SH-SY5Y (cell line): ENCODE measurements around the gene CHD8.

ENCODE experiments used
- GATA2 ChIP-seq: IDR thresholded peaks from 2 replicates; pipeline ENCODE4 v1.6.1; 2011; ENCODE audit warnings: mild to moderate bottlenecking, low read depth, low read length
- GATA3 ChIP-seq: IDR thresholded peaks from 2 replicates; pipeline ENCODE4 v1.6.1; 2011; ENCODE audit warnings: low read depth, mild to moderate bottlenecking, low read length, moderate library complexity

GRCh38 chr14:21440859-21441258 is 15.1 kb downstream of the CHD8 start:
- no peak for TF ChIP-seq GATA3
- TF ChIP-seq GATA2: no peak
